NCI-H748 treated with DMSO at 0.1 percent for 48 hours (cell line): ENCODE results near the gene CTU2.

Experiments used
- DNase-seq: peaks from one replicate; lab custom pipeline; 2025; lab: John Stamatoyannopoulos, UW

The CTU2 gene

DNA sequence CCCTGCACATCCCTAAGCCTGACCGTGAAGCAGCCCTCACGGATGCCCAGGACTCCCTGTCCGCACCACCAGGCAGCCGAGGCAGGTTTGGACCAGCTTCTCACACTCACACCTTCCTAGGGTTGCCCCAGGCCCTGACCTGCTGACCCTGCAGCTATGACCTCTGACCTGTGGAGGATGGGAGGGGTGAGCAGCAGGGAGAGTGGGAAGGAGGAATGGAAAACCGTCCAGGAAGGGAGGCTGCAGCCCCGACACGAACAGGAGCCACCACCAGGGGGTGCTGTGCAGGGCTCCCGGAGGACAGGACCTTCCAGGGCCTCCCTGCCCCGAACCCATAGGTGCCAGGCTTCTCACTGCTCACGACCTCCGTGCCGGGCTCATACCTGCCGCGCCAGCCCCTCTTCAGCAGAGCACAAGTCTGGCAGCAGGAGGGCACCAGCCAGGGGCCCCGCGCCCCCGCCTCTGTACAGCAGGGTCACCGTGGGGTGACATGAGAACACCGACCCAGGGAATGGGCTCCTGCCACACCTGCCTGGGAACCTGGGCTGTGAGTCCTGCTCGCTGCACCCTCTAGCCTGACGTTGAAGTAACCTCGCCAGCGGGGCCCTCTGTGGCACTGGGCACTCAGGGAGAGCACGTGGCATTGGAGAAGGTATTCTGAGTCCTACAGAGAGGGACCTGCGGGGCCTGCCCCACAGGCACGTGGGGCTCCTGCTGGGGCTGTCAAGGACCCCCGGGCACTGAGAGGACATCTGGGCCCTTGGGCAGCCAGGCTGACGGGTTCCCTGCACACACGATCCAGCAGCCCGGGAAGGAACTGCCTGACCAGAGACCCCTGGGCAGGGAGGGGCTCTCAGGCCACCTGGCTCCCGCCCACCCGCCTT, 37.6 kb downstream of the CTU2 start:
- DNase-seq = peak; percentile 7

DNA sequence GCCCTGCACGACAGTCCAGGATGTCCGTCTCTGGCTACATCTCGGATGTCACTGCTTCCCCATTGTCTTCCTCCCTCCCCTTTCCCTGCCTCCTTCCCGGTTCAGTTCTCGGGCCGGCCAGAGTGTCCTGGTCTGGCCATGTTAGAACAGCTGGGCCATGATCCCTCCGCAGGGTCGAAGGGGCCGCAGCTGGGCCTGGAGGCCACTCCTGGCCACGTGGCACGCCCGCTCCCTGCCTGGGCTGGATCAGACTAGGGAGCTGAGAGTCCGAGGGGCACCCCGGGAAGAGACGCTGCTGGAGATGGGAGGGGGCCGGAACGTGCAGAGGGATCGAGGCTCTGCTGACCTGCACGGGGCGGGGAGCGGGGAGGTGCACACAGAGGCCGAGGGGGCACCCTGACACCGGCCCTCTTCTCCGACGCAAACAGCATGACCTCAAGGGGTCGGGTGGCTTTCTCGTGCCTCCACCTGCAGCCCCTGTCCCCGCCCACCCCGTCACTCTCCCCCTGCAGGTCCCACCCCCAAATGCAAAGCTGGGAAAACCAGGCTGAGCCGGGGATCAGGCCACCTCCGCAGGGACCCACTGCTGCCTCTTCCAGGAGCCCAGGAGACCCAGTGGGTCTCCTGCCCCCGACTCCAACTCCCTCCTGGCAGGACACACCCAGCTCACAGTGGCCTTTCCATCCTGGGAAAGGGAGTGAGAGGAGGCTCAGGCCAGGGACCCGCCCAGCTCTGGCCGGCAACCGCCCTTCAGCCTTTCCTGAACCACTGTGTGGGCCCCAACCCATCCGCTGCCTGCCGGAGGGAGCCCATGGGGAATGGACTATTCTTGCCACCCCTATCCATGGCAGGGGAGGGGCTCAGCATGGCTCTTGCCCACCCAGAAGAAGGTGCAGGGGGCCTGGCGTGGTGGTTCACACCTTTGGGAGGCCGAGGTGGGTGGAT, 38.5 kb downstream of the CTU2 start:
- DNase-seq = no peak

DNA sequence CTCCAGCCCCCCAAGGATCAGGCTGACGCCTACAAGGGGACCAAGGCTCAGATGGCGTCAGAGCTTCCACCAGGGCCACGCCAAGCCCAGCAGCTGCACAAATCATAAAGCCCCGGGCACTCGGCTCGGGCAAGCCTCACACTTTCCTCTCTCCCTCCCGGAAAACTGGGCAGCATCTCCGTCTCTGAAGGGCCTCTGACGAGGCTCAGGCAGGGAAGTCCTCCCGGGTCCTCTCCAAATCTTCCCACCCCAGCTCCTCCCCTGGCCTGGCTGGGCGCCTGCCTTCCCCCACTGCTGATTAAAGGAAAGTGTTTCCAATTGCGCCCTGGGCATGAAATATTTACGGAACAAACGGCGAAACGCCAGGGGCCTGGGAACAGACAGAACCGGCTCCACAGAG, 40.2 kb downstream of the CTU2 start:
- DNase-seq = no peak

DNA sequence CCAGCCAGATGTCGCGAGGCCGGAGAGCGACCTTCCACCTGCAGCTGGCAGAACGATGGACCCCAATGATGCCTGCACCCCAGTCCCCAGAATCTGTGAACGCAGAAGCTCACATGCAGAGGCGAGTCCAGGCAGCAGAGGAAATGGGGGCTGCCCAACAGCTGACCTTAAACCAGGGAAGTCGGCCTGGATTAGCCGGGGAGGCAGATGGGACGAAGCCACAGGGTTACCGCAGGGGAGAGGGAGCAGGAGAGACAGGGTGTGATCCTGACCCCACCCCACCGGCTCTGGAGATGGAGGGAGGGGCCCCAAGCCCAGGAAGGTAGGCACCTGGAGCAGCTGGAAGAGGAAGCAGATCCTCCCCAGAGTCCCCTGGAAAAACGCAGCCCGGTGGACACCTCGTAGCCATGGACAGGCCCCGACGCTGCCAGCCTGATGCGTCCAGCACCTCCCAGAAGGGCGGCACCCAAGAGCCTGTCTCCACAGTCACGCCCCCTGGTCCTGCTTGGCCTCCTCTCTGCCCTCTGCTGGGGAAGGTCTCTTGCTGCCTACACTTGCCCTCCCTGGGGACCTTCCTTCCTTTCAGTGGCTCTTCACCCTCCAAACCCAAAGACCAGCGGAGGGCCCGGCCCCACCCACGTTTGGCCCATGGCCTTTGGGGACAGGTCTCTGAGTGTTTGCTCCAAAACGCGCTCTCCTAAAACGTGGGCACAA, 41.4 kb downstream of the CTU2 start:
- DNase-seq = no peak

DNA sequence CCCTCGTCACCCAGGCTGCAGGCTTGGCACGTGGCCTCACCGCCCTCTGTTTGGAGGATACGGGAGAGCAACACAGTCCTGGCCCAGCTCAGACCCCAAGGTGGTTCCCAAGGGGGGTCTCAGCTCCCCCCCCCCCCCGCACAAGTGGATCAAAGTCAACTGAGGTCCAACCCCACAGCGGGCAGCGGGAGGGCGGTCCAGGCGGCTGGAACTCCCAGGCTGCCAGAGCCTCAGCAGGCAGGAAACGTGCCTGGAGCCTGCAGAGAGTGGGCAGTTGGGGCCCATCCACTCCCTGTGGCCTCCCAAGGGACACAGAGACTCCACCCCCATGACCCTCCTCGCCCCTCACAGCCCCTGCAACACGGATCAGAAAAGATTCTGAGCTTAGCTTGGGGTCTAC, 42.1 kb downstream of the CTU2 start:
- no peak for DNase-seq

DNA sequence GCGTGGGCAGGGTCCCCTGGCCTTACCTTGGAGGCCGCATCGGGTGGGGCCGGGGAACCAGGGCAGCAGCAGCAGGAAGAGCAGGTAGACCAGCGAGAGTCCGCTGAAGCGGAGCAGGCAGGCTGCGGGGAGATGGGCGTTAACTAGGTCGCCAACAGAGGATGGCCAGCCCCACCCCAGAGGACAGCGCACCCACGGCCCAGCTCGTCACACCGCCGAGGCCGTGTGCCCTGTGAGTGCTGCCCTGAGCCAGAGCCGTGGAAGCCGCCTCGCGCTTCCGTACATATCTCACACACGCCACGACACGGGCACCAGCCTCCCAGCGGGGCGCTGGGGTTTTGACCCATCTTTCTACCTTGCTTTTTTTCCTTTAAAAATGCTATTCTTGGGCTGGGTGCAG, 43.1 kb downstream of the CTU2 start:
- DNase-seq = no peak

DNA sequence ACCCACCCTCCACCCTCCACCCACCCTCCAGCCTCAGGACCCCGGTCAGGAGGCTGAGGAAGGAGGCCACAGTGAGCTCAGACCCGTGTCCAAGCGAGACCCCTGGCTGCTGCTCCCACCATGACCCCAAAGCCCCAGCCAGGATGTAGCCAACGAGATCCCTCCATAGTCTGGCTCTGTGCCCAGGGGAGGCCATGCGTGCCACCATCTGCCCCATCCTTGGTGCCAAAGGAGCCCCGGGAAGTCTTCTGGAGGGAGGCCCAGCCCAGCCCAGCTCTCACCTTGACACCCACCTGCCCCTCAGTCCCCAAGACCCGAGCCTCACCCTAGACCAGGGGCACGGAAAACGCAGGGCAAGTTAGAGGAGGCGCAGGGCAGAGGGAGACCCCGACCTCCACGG, 44.6 kb downstream of the CTU2 start:
- DNase-seq = no peak

DNA sequence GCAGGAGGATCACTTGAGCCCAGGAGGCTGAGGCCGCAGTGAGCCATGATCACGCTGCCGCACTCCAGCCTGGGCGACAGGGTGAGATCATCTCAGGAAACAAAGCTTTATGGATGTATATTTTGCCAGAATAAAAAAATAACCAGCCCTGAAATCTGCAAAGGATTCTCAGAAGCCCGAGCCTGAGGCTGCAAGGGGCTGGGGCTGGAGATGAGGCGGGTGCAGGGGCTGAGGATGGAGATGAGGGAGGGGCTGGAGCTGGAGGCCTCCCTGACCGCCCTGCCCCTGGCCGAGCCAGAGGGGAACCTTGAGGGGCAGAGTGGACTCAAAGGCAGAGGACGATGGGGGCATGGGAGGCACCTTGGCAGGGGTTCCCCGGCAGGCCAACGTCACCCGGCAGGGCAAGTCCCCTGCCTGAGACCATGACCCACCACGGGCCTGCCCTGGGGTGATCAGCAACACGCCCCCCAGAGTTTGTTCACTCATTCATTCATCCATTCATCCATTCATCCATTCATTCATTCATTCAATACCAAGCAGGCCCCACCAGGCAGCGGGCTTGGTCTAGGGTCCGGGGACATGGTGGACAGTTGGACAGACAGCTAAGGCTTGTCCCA, 46.2 kb downstream of the CTU2 start:
- no peak for DNase-seq

DNA sequence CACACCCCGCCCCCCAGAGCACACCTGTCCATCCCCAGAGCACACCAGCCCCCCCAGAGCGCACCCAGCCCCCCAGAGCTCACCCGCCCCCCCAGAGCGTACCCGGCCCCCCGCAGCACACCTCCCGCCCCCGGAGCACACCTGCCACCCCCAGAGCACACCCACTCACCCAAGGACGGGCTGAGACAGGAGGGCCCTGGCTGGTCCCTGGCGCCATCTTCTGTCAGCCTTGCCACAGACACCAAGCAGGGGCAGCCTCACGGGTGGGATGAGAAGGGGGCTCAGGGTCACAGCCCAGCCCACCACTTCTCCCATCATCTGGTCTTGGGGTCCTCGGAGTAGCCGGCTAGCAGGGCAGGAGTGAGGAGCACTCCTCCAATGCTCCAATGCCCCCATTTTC, 46.9 kb downstream of the CTU2 start:
- DNase-seq = no peak

DNA sequence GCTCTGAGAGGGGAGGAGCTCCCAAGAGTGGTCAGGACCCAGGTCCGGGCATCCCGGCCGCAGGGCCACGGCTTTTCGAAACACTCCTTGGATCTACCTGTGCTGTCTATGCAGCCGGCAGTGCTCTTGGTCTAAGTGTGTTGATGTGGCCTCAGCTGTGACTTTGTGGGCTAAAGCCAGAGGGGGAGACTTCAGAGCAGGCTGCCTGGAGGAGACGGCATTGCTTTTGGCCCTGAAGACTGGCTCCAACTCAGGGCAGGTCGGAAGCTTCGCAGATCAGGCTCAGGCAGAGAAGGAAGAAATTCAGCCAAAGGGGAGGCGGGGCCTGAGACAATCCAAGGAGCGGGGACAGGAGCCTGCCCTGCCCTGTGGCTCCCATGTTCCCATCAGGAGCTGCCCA, 47.3 kb downstream of the CTU2 start:
- no peak for DNase-seq

DNA sequence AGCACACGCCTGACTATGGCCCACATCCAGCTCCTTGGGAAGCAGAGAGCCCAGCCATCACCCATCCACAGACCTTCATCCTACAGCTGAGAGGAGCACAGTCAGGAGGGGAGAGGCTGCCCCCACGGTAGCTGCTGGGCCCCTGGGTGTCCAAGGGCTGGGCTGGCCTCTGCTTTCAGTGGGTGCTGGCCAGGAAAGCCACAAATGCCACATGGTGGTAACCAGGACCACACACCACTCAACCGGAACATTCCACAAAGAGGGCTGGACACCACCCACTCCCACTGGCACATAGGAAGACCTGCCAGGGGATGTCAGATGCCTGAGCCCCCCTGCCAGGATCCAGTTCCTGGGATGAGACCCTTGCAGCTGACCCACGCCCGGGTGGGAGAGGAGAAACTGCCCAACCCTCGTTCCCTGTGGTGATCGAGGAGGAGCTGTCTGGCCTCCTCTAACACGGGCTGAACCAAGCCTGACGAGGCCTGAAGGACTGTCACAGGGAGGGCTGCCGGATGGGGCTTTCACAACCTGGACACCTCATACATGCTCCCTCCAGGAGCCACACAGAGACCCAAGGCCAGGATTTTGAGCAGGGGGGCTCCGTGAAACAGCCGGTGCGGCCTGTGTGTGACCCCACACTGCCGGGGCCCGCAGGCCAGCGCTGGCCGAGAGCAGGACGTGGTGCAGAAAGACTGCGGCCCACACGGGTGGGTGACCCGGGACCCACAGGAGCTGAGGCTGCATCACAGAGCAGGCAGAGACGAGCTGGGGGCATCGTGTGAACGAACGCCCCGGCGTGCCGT, 48.0 kb downstream of the CTU2 start:
- DNase-seq = no peak

DNA sequence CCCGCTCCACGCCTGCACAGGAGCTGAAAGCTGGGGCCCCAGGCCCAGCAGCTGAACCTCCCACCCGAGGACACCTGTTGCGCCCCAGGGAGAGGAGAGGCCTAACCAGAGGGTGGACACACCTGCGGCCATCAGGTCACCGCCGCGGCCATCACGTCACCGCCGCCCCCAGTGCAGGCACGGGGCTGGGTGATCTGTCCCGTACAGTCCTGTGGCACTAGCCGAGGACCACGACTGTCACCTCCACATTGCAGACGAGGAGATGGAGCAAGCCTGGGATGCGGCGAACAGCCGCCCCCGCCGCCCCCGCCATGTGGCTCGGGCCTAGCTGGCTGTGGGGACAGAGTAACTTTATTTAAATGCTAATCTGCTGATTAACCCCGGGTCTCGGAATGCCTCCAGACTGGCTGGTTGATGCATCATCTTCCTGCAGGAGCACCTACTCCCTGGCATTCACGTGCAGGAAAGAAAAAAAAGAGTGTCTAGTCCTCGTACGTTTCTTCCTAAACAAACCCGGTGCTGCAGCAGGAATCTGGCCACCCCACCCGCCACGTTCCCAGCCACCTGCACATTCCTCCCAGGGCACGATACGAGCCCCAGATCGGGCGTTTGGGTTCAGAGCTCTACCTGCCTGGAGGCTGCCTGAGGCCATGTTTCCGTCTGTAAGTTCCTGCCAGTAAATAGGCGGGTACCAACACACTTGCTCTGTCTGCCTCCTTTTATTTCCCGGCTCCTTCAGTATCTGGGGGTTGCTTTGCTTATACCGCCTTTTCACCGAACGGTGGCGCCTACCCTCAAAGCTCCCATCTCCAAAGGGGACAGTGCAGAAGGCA, 48.8 kb downstream of the CTU2 start:
- DNase-seq = no peak

DNA sequence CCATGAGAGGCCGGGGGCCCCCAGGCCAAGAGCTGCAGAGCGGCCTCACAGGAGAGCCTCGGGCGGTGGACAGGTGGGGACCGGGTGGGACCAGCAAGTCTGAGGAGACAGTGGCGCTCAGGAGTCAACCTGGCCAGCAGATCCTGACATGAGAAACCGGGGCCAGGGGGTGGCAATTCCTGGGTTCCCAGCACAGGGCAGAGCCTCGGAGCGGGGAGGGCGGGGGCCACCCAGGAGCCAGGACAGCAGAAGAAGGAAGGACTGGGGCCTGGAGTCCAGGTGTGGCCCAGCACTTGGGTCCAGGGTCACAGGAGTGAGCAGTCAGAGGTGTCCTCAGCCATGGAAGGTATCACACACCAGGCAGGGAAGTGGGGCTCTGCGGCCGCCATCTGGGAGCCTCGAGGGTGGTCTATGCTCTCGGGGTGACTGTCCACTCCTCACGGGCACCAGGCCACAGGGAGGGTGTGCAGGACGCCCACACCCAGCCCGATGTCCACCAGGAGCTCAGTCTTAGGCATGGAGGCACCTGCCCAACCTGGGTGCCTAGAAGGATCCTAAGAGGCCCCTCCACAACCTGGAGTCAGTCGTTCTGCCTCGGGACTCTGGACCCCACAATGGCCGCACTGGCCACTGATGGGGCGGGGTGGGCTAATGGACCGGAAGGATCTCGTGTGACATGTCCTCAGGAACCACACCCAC, 49.6 kb downstream of the CTU2 start:
- no peak for DNase-seq

DNA sequence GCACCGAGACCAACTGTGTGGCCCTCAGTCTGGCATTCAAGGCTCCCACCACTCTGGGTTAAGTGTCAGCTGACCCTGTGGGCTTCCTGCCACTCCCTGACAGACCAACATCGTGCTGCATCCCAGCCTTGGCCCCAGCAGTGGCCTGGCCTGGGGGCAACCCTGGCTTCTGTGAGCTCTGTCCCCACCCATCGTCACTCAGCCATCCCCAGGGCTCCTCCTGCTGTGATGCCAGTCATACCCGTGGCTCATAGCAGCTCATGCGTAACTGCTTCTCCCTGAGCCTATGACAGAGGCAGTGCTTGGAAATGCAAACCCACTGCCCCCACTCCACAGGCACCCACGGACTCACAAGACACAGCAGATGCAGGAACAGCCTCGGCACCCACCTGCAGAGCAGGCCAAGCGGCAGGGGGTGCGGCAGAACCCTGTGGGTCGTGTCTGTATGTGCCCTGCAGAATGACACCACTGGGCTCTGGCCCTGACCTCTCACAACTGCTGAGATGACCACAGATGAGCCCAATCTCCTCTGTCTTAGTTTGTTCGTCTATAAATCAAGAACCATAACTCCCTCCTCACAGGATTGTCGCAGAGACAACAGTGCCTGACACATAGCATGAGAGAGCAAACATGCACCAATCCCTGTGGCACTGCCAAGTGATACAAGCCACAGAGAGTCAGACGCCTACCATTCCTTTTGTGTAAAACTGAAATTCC, 52.1 kb downstream of the CTU2 start:
- no peak for DNase-seq

DNA sequence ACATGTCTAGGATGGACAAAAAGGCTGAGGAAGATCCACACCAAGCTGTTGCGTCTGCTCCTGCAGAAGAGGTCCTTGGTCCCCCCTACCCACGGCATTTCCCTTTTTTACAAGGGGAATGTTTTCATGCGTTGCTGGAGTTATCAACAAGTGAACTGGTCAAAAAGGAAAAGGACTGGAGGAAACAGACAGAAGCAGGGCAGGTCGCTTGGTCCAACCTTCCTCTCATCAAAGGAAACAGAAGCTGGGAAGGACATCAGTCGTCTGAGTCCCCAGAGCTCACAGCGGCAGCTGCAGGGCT, 52.6 kb downstream of the CTU2 start:
- no peak for DNase-seq

DNA sequence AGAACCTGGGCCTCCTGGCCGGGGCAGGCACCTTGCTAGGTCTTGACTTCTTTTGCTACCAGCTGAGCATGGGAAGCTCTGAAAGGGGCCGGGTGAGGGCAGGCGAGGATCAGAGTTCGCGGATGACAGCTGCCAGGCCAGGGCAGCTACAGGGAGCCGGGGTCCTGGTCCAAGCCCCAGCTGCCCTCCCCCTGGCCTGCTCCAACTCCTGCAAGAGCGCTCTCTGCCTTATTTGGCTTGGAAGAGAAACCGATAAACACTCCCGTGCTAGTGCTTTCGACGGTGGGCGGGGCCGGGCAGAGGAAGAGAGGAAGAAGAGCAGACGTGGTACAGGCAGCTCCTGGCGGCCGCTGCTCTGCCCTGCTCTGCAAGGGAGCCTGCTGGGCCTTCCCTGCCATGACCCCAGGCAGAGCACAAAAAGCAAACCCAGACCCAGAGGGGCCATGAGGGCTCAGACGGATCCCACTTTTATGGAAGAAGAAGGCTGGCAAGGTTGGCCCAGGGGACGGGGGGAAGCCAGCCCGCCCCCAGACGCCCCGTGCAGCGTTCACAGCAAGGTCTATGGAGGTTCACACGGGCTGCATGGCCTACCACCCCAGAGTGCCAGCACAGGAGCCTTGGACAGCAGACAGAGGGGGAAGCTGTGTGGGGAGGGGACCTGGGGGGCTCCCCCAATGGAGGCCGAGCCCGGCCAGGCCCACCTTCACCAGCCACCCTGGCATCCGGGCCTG, 53.1 kb downstream of the CTU2 start:
- DNase-seq = no peak

DNA sequence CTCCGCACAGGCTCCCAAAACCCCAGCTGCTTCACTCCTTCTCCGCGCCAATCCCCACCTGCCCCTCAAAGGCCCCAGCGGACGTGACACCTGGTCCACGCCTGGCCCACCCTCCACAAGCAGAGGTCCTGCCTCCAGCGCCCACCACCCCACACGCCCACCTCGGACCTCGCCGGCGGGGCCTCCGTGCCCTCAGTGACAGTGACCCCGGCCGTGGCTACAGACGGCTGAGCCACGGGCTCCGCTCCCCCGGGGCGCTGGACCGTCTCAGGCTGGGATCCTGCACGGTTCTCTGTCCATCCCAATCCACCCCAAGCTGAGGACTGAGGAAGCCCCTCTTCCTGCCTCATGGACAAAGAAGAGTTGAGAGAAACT, 53.7 kb downstream of the CTU2 start:
- DNase-seq = no peak

DNA sequence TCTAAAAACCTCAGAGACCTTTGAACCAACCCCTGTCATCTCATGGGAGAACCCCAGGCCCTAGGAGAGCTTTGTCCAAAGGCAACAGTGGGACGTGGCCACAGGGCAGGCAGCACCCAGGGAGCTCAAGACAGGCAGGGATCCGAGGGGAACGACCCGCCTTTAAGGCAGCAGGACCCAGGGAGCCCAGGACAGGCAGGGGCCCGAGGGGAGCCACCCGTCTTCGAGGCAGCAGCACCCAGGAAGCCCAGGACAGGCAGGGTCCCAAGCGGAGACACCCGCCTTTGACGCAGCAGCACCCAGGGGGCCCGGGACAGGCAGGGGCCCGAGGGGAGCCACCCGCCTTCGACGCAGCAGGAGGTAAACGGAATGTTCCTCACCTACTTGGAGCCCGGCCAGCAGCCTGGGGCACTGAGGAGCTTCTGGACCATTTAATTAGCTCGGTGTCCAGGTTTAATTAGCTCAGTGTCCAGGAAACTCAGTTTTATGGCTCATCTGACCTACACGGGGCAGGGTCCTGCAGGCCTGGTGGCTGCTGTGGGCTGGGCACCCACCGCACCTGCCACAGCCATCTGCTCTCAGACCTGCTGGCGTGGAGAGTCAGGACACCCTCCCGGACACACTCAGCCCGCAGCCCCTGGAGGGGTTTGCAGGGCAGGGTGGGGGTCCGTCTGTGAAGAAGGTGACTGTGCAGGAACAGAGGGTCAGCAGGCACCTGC, 54.3 kb downstream of the CTU2 start:
- no peak for DNase-seq
